Activated gamma-delta T cell treated with anti-CD3 and anti-CD28 coated beads, Interleukin-2, amount 50 U/mL, for 16 hours (primary cell): ENCODE results near the gene HDHD2.

ENCODE experiments used
- DNase-seq: peaks from one replicate; pipeline ENCODE4 v3.0.0-alpha.2; 2020; ENCODE audit warnings: low read depth

Gene HDHD2

GRCh38 chr18:47062471-47062870 is 87.8 kb downstream of the HDHD2 start:
- no peak for DNase-seq
